T-cell (primary cell): Measurements from ENCODE around the gene RASA2. TPM values are rescaled to one million over a fixed set of nuclear protein-coding genes. Genes with fewer than 3 reads are reported as not detected.

ENCODE experiments used
- ATAC-seq, 4 experiments: fragments of 200-7000 bp in 3 of 4; fragments of 150-1000 bp in 1 of 4; cut with Tn5 transposase; replicated peaks in 1 of 4; 1 replicate in 3 of 4; 2 replicates in 1 of 4; pipeline ENCODE4 v1.10.0; 2021; ENCODE audit warnings: moderate library complexity in 3 of 4, mild to moderate bottlenecking in 2 of 4, moderate number of reproducible peaks in 1 of 4
- CTCF ChIA-PET, 2 donors: fragments of 300-600 bp; sonication (Branson Sonifier 250); formaldehyde crosslinking; loops; one replicate each; lab custom pipeline; 2022; ENCODE audit warnings: antibody characterized with exemption in 2 of 2; lab: Charles Lee
- POLR2A ChIA-PET, 2 donors: fragments of 300-600 bp; sonication (Branson Sonifier 250); formaldehyde crosslinking; loops; one replicate each; lab custom pipeline; 2022; ENCODE audit warnings: antibody characterized with exemption in 2 of 2; lab: Charles Lee
- DNase-seq, 35 experiments: peaks; one replicate each; pipeline versions ENCODE4 v3.0.0 to v3.0.0-alpha.2; 2013 to 2023
- H3K27ac ChIP-seq: one replicate; pipeline ENCODE4 v1.5.1; 2013; ENCODE audit warnings: low read length
- H3K27me3 ChIP-seq, 2 experiments: replicated peaks in 1 of 2; 1 replicate in 1 of 2; 2 replicates in 1 of 2; pipeline versions ENCODE4 v1.6.1 to v1.7.0; 2013; ENCODE audit warnings: low read length in 1 of 2, mixed read lengths in 1 of 2; ENCODE audit not compliant: control insufficient read depth in 2 of 2, insufficient read depth in 2 of 2; ENCODE audit errors: extremely low read depth in 1 of 2
- H3K36me3 ChIP-seq, 2 donors: 1 replicate in 1 of 2; 2 replicates in 1 of 2; pipeline versions ENCODE4 v1.6.1 to v1.7.0; 2013; ENCODE audit warnings: low read length in 1 of 2; ENCODE audit not compliant: control insufficient read depth in 2 of 2, insufficient read depth in 1 of 2; ENCODE audit errors: extremely low read depth in 1 of 2
- H3K4me1 ChIP-seq, 2 experiments: 1 replicate in 1 of 2; 2 replicates in 1 of 2; pipeline versions ENCODE4 v1.6.1 to v1.7.0; 2013; ENCODE audit warnings: low read length in 2 of 2, mixed read lengths in 1 of 2; ENCODE audit not compliant: insufficient read depth in 2 of 2, control insufficient read depth in 1 of 2; ENCODE audit errors: extremely low read depth in 1 of 2
- H3K4me3 ChIP-seq, 2 donors: 1 replicate in 1 of 2; 2 replicates in 1 of 2; pipeline versions ENCODE4 v1.5.1 to v1.7.0; 2013; ENCODE audit warnings: mild to moderate bottlenecking in 2 of 2, low read length in 1 of 2, moderate library complexity in 1 of 2; ENCODE audit not compliant: control insufficient read depth in 1 of 2; ENCODE audit errors: extremely low read depth in 1 of 2
- H3K9me3 ChIP-seq: 2 replicates; pipeline ENCODE4 v1.7.0; 2013
- H3K27ac Mint-ChIP-seq, 2 donors: one replicate each; pipeline ENCODE4 v1.8.0; 2020 to 2021; ENCODE audit warnings: mild to moderate bottlenecking in 2 of 2, mixed read lengths in 2 of 2
- H3K27me3 Mint-ChIP-seq, 2 donors: one replicate each; pipeline ENCODE4 v1.8.0; 2021 to 2022; ENCODE audit warnings: mixed read lengths in 2 of 2
- H3K36me3 Mint-ChIP-seq: one replicate; pipeline ENCODE4 v1.8.0; 2021; ENCODE audit warnings: mixed read lengths
- H3K4me1 Mint-ChIP-seq, 3 donors: one replicate each; pipeline ENCODE4 v1.8.0; 2020 to 2022; ENCODE audit warnings: mixed read lengths in 3 of 3, mild to moderate bottlenecking in 1 of 3
- H3K4me3 Mint-ChIP-seq, 3 donors: one replicate each; pipeline ENCODE4 v1.8.0; 2020 to 2022; ENCODE audit warnings: mild to moderate bottlenecking in 3 of 3, mixed read lengths in 3 of 3, moderate library complexity in 3 of 3
- H3K9me3 Mint-ChIP-seq, 3 donors: one replicate each; pipeline ENCODE4 v1.8.0; 2020 to 2022; ENCODE audit warnings: mixed read lengths in 3 of 3
- WGBS: methylation state at CpG from one replicate; pipeline ENCODE4 v1.1.5; 2013; ENCODE audit warnings: missing lambda C conversion rate; ENCODE audit not compliant: insufficient coverage; 5-methylcytosine and 5-hydroxymethylcytosine counted together
- total RNA-seq, 35 experiments: library from RNA in 6 of 35; stranded (reverse) in 6 of 35; fragments of 120-200 nt in 1 of 35; gene quantifications; one replicate each; pipeline versions ENCODE4 v1.2.1 to v1.2.4 and lab custom pipeline; 2013 to 2026

Gene RASA2
- total RNA-seq, 5 donors from 2014 or later (not counting 1 experiment from before 2014, with no cell fraction given): 52.7 to 80.0 (median 62.6) TPM

GRCh38 chr3:141442446-141442845 is 44.4 kb upstream of the RASA2 start:
- H3K27me3 Mint-ChIP-seq: no peaks in the 10 kb centered on the region
- no peak overlapping the region for H3K27ac Mint-ChIP-seq
- H3K4me1 Mint-ChIP-seq: peaks cover 23 to 36% (median 30%) of the 10 kb centered on the region in 3 donors
- Histone ChIP-seq H3K36me3 (peaks cover 0 to 56% of the 10 kb centered on the region in 2 donors), H3K27me3 (no peaks in the 10 kb centered on the region), H3K9me3 (no peaks in the 10 kb centered on the region), H3K4me1 (peaks cover 0 to 12% of the 10 kb centered on the region in 2 experiments), H3K4me3 (no peak overlapping the region), H3K27ac (no peak overlapping the region)
- ATAC-seq (no peak), DNase-seq (no peak)
- peaks cover 54% of the 10 kb centered on the region for H3K36me3 Mint-ChIP-seq
- no peak overlapping the region for H3K4me3 Mint-ChIP-seq
- CTCF ChIA-PET: interaction anchor here (0.6 to 3.4 kb wide), 42 partner anchors 8 to 1741 kb away, joined by 3 to 43 read pairs (median 4); partner anchors contain the start of genes PXYLP1 (in 1 of the 2) and ZBTB38 (in 1 of the 2)
- POLR2A ChIA-PET: interaction anchor here (0.6 to 1.0 kb wide), 5 partner anchors 73 to 414 kb away, joined by 3 to 5 read pairs (median 3); no protein-coding TSS in a partner anchor
- H3K9me3 Mint-ChIP-seq: no peaks in the 10 kb centered on the region
- 100% methylated on average over 5 of the region's 10 CpGs for WGBS

DNA sequence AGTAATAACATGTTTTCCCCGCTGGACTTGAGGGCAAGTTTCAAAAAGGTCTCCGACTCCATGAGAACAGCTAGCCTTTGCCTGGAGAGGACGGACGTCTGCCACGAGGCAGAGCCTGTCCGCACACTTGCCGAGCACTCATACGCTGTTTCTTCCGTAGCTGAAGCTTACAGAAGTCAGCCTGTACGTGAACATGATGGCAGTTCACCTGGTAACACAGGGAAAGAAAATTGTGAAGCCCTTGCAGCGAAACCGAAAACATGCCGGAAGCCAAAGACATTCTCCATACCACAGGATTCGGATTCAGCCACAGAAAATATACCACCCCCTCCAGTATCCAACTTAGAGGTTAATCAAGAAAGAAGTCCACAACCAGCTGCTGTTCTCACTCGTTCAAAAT is 43.9 kb upstream of the RASA2 start:
- Histone ChIP-seq H3K9me3 (no peaks in the 10 kb centered on the region), H3K4me3 (no peak overlapping the region), H3K27ac (no peak overlapping the region), H3K36me3 (peaks cover 0 to 56% of the 10 kb centered on the region in 2 donors), H3K27me3 (no peaks in the 10 kb centered on the region), H3K4me1 (peaks cover 0 to 12% of the 10 kb centered on the region in 2 experiments)
- DNase-seq: no peak
- no peak overlapping the region for H3K4me3 Mint-ChIP-seq
- H3K27me3 Mint-ChIP-seq: no peaks in the 10 kb centered on the region
- H3K36me3 Mint-ChIP-seq: peaks cover 54% of the 10 kb centered on the region
- peaks cover 22 to 36% (median 30%) of the 10 kb centered on the region in 3 donors for H3K4me1 Mint-ChIP-seq
- POLR2A ChIA-PET: interaction anchor here (0.6 to 0.7 kb wide), 2 partner anchors 66 to 1285 kb away, joined by 3 read pairs; no protein-coding TSS in a partner anchor
- 96% methylated on average over 12 of the region's 15 CpGs for WGBS
- CTCF ChIA-PET: interaction anchor here (0.7 to 3.4 kb wide), 15 partner anchors 9 to 141 kb away, joined by 3 to 31 read pairs (median 6); no protein-coding TSS in a partner anchor
- H3K9me3 Mint-ChIP-seq: no peaks in the 10 kb centered on the region
- H3K27ac Mint-ChIP-seq: no peak overlapping the region
- no peak for ATAC-seq

DNA sequence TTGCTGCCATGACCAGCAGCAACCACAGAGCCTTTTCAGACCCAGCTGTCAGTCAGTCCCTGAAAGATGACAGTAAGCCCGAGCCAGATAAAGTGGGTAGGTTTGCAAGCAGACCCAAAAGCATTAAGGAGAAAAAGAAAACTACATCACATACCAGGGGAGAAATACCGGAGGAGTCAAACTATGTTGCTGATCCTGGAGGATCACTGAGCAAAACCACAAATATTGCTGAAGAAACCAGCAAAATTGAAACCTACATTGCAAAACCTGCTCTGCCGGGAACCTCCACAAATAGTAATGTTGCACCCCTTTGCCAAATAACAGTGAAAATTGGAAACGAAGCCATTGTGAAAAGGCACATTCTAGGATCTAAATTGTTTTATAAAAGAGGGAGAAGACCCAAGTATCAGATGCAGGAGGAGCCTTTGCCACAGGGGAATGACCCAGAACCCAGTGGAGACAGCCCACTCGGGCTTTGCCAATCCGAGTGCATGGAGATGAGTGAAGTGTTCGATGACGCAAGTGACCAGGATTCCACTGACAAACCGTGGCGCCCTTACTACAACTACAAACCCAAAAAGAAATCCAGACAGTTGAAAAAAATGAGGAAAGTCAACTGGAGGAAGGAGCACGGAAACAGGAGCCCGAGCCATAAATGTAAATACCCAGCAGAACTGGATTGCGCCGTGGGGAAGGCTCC is 42.1 kb upstream of the RASA2 start:
- DNase-seq (no peak), ATAC-seq (no peak)
- Mint-ChIP-seq H3K9me3 (no peaks in the 10 kb centered on the region), H3K4me1 (peaks cover 18 to 26% (median 22%) of the 10 kb centered on the region in 3 donors), H3K27me3 (no peaks in the 10 kb centered on the region), H3K4me3 (no peak overlapping the region), H3K27ac (no peak overlapping the region), H3K36me3 (peaks cover 47% of the 10 kb centered on the region)
- Histone ChIP-seq H3K36me3 (peaks cover 0 to 45% of the 10 kb centered on the region in 2 donors), H3K27ac (no peak overlapping the region), H3K27me3 (no peaks in the 10 kb centered on the region), H3K4me3 (no peak overlapping the region), H3K4me1 (peaks cover 0 to 8% of the 10 kb centered on the region in 2 experiments), H3K9me3 (no peaks in the 10 kb centered on the region)
- ChIA-PET CTCF (interaction anchor here in 1 of 2 donors (0.6 kb wide), 1 partner anchor 187 kb away, joined by 5 read pairs; no protein-coding TSS in a partner anchor), POLR2A (no interaction called here)
- 100% methylated on average over 1 of the region's 14 CpGs for WGBS

GRCh38 chr3:141445990-141446389 is 40.8 kb upstream of the RASA2 start:
- no peak overlapping the region for H3K27ac ChIP-seq
- H3K36me3 Mint-ChIP-seq: peaks cover 47% of the 10 kb centered on the region
- H3K4me3 Mint-ChIP-seq: no peak overlapping the region
- DNase-seq (no peak), ATAC-seq (no peak)
- H3K27me3 Mint-ChIP-seq: no peaks in the 10 kb centered on the region
- H3K9me3 ChIP-seq: no peaks in the 10 kb centered on the region
- no peak overlapping the region for H3K27ac Mint-ChIP-seq
- WGBS: no CpG with 5 or more reads among the region's 1 CpG
- peaks cover 8 to 15% (median 13%) of the 10 kb centered on the region in 3 donors for H3K4me1 Mint-ChIP-seq
- no peaks in the 10 kb centered on the region for H3K9me3 Mint-ChIP-seq
- POLR2A ChIA-PET: interaction anchor here in 1 of 2 donors (0.7 kb wide), 1 partner anchor 11 kb away, joined by 5 read pairs; no protein-coding TSS in a partner anchor
- CTCF ChIA-PET: interaction anchor here (0.5 to 1.3 kb wide), 6 partner anchors 15 to 555 kb away, joined by 3 to 8 read pairs (median 5); no protein-coding TSS in a partner anchor
- peaks cover 0 to 44% of the 10 kb centered on the region in 2 donors for H3K36me3 ChIP-seq
- peaks cover 0 to 8% of the 10 kb centered on the region in 2 experiments for H3K4me1 ChIP-seq
- no peaks in the 10 kb centered on the region for H3K27me3 ChIP-seq
- H3K4me3 ChIP-seq: no peak overlapping the region

DNA sequence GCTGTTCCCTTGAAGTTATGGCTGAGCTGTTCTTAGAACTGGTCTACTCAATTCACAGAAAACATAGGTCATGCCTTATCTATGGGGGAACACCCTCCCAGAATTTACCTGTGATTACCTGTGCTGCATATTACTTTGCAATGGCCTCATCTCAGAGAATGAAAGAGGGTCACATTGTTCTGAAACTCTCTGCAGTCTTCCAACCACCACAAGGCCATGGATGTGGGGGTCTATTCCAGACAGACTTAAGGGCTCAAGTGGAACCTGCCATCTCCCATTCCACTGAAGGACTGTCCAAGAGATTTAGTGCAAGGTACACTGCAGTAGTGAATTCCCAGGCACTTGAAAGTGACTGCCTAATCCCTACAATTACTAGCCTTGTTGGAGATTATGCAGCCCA is 40.1 kb upstream of the RASA2 start:
- POLR2A ChIA-PET: no interaction called here
- Histone ChIP-seq H3K4me3 (no peak overlapping the region), H3K9me3 (no peaks in the 10 kb centered on the region), H3K27ac (no peak overlapping the region), H3K27me3 (no peaks in the 10 kb centered on the region), H3K36me3 (peaks cover 0 to 44% of the 10 kb centered on the region in 2 donors), H3K4me1 (peaks cover 0 to 2% of the 10 kb centered on the region in 2 experiments)
- H3K36me3 Mint-ChIP-seq: peaks cover 47% of the 10 kb centered on the region
- no peaks in the 10 kb centered on the region for H3K9me3 Mint-ChIP-seq
- H3K27ac Mint-ChIP-seq: peak overlapping the region in 1 of 2 donors; percentile 24
- no peak for ATAC-seq
- no peak for DNase-seq
- H3K4me1 Mint-ChIP-seq: peaks cover under 1 to 8% (median 5%) of the 10 kb centered on the region in 3 donors
- CTCF ChIA-PET: interaction anchor here (0.5 to 1.3 kb wide), 9 partner anchors 11 to 460 kb away, joined by 3 to 8 read pairs (median 5); no protein-coding TSS in a partner anchor
- H3K27me3 Mint-ChIP-seq: no peaks in the 10 kb centered on the region
- no peak overlapping the region for H3K4me3 Mint-ChIP-seq

- POLR2A ChIA-PET: interaction anchor here in 1 of 2 donors (0.6 kb wide), 1 partner anchor 139 kb away, joined by 5 read pairs; no protein-coding TSS in a partner anchor
- H3K9me3 Mint-ChIP-seq: no peaks in the 10 kb centered on the region
- H3K36me3 Mint-ChIP-seq: peaks cover 42% of the 10 kb centered on the region
Measured at GRCh38 chr3:141447383-141447782, 39.4 kb upstream of the RASA2 start.

More at GRCh38 chr3:141447383-141447782, 39.4 kb upstream of the RASA2 start:
- Histone ChIP-seq H3K9me3 (no peaks in the 10 kb centered on the region), H3K4me3 (no peak overlapping the region), H3K27ac (no peak overlapping the region), H3K27me3 (no peaks in the 10 kb centered on the region), H3K4me1 (peaks cover 3 to 6% of the 10 kb centered on the region in 2 experiments), H3K36me3 (peaks cover 0 to 40% of the 10 kb centered on the region in 2 donors)
- Mint-ChIP-seq H3K27ac (no peak overlapping the region), H3K4me1 (peaks cover 0 to 4% (median 2%) of the 10 kb centered on the region in 3 donors), H3K27me3 (no peaks in the 10 kb centered on the region), H3K4me3 (no peak overlapping the region)
- ATAC-seq (no peak), DNase-seq (no peak)
- no CpG with 5 or more reads among the region's 6 CpGs for WGBS
- CTCF ChIA-PET: interaction anchor here (0.6 to 1.3 kb wide), 7 partner anchors 10 to 849 kb away, joined by 3 to 8 read pairs (median 5); no protein-coding TSS in a partner anchor
